NCI-H2171 treated with DMSO at 0.1 percent for 48 hours (cell line): ENCODE results near the gene C14orf132.

Experiments used
- DNase-seq: peaks from one replicate; lab custom pipeline; 2025; lab: John Stamatoyannopoulos, UW

C14orf132 gene

GRCh38 chr14:96082420-96083300 is 43.5 kb downstream of the C14orf132 start:
- DNase-seq: peak; percentile 50

- DNase-seq: no peak
Observed at GRCh38 chr14:96083667-96084320, 44.6 kb downstream of the C14orf132 start.

DNA sequence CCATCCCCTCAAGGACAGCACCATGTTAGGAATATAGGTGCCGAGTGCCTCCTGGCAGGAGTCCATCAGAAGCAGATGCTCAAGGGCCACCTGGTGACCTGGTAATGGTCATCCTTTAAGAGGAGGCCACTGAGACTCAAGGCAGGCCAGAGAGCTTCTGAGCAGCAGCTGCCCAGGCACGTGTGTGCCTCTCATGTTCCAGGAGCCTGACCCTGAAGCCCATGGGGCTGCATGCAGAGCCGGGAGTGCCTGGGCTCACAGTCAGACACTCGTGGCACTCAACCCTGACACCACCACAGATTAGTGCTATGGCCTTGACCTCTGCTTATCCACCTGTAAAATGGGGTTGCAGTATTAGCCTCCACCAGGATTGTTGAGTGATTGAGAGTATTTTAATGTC is 45.6 kb downstream of the C14orf132 start:
- no peak for DNase-seq

DNA sequence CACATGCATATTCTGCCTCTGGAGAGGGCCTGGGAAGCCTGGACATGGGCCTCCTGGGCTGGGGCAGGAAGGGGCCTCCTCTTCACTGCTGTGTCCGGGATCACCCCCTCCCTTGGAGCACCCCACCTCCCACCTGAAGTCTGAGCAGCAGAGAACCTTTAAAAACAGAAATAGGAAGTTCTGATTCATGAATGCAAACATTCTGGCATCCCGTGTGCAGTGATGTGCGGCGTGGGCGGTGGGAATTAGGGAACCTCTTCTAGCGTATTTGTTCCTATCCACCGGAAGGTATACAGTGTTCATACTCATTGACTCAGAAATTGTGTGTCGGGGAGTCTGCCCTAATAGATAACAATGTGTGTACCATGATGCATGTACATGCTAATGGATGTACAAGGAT is 46.2 kb downstream of the C14orf132 start:
- no peak for DNase-seq

GRCh38 chr14:96086032-96086431 is 46.9 kb downstream of the C14orf132 start:
- DNase-seq: no peak

- DNase-seq: no peak
Observed at GRCh38 chr14:96086574-96087077, 47.5 kb downstream of the C14orf132 start.

- no peak for DNase-seq
Observed at GRCh38 chr14:96088074-96088473, 48.9 kb downstream of the C14orf132 start.

GRCh38 chr14:96088481-96088880 is 49.3 kb downstream of the C14orf132 start:
- DNase-seq: no peak

- no peak for DNase-seq
Observed at GRCh38 chr14:96088911-96089310, 49.7 kb downstream of the C14orf132 start.

DNA sequence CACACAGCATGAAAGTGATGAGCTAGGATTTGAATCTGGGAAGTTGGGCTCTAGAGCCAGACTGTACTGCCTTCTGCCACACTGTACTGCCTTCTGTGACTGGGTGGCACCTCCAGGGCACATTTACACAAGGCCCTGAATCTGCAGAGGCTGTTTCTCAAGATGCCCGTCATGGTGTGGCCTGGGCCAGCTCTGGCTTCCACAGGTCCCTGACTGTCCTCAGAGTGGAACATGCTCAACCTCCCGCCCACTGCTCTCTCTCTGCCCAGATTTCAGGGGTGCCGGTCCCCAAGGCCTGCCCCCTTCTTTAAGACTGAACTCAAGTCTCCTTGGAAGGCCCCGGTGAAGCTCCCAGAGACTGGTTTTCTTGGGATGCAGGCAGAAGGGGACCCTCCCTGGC is 50.2 kb downstream of the C14orf132 start:
- no peak for DNase-seq

GRCh38 chr14:96090441-96091148 is 51.4 kb downstream of the C14orf132 start:
- peak; percentile 98 for DNase-seq

DNA sequence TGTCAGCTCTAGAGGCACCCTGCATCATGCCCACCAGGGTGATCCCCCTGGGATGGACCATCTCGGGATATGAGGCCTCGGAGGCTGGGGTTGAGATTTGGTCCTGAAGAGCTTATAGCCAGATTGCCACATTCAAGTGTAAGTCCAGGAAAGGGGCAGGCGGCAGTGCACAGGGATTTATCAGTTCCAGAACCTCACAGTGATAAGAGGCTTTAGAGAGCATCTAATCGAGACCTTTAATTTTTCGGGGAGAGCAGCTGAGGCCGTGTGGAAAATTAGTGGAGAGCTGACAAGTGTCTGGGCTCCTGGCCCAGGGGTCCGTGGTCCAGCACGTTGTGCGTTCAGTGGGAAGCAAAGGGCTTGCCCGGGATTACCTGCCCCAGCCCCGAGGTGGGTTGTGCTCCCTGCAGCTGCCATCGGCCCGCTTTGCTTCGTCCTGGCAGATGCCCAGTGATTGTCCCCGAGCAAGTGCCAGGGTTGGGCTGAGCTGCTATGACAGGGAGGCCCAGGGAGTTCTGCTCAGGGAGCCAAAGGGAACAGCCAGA is 52.1 kb downstream of the C14orf132 start:
- DNase-seq: peak; percentile 39

DNA sequence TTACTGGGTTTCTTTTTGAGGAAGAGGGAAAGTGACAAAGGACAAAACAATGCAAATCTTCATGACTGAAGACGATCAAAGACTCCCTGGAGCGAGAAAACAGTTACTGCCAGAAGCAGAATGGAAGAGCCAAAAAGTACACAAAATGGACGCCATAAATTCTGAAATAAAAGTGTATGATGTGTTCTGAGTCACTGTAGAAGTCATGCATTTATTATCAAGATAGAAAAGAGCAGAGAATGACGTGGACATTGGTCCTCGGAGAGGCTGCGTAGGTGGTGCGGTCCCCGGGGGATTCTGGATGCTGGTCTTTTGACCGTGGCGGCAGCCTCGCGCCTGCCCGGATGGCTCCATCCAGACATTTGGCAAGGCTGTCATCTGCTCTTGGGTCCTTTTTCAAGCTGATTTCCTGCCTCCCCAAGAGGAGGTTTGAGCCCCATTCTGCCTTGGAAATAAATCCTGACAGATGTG is 52.8 kb downstream of the C14orf132 start:
- no peak for DNase-seq

DNA sequence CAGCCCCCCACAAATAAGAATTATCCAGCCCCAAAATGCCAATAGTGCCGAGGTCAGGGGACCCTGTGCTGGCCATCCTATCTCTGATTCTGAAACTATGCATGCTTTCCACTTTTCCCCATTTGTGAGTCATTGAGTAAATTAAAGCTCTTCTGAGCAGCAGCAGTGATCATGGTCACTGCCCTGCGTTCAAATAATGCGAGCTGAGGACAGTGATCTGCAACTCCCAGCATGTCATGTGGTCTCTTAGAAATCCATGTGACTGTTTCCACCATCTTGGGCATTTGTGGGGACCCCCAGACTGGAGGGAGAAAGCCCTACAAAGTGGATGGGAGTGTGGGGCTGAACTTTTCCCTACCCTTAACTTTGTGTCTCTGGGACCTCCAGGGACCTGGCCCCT is 53.8 kb downstream of the C14orf132 start:
- no peak for DNase-seq

GRCh38 chr14:96094211-96094610 is 55.0 kb downstream of the C14orf132 start:
- no peak for DNase-seq

- no peak for DNase-seq
Observed at GRCh38 chr14:96094656-96095055, 55.5 kb downstream of the C14orf132 start.

GRCh38 chr14:96095058-96095457 is 55.9 kb downstream of the C14orf132 start:
- no peak for DNase-seq

DNA sequence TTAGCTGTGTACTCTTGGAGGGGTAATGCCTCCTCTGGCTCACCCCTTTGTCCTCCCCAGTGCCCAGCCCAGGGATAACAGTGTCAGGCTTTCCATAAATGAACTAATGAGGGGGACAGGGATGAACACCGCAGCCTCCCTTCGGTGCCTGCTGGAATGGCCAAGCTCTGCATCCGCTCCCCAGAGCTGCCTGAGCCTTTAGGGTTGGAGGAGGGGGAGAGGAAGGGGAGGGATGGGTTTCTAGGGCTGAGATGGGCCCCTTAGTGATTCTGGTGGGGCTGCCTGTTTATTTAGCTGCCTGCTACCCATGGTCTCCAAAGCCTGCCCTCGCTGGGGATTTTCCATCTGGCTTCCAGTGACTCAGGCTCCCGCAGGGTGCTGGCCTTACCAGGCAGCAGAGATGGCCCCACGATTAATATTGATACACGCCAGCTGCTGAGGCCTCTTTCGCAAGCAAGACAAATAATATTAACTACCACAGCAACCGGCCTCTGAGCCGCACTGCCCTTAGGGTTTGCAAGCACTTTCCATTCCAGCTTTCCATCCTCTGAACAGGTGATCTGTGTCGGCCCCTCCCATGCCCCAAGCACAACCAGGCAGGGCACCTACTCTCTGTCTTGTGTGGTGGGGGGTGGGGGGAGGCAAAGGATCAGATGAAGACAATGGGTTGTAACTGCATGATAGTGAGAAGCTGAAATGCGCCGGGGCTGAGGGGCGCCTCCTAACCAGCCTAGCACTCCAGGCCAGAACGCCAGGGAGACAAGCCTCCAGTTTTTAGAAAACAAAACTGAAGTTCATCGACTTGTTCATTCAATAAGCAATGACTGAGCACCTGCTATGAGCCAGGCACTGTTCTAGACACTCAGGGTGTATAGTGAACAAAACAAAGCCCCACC is 56.7 kb downstream of the C14orf132 start:
- DNase-seq: peak; percentile 91

- peak; percentile 44 for DNase-seq
Observed at GRCh38 chr14:96096639-96097610, 57.8 kb downstream of the C14orf132 start.

DNA sequence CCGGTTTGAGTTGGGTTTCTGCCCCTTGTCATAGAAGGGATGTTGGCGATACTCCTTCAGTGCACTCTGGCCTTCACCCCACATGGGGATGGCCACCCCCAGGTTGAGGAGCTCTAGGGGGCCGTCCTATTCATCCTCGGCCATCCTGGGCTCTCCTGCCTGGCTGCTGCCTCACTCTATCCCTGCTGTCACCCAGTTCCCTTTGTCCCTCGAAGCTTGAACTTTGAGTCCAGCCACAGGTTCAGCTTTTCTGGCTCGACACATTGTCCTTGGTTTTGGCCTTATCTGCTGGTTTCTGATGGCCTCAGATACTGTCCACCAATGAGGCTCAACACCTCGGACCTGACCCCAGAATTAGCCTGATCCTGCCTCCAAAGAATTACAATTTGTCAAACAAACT is 58.6 kb downstream of the C14orf132 start:
- DNase-seq: no peak
